CD4-positive, alpha-beta T cell (primary cell): ENCODE results near the gene PBLD. TPM values are rescaled to one million over a fixed set of nuclear protein-coding genes. Genes with fewer than 3 reads are reported as not detected.

ENCODE experiments used
- ATAC-seq: fragments of 200-7000 bp; cut with Tn5 transposase; one replicate; pipeline ENCODE4 v1.10.0; 2022; ENCODE audit warnings: mild to moderate bottlenecking; ENCODE audit not compliant: poor library complexity
- CTCF ChIA-PET: fragments of 350-600 bp; sonication (Branson Sonifier 250); formaldehyde crosslinking; loops from one replicate; lab custom pipeline; 2021; ENCODE audit warnings: antibody characterized with exemption, inconsistent platforms; lab: Charles Lee
- POLR2A ChIA-PET: fragments of 350-600 bp; sonication (Branson Sonifier 250); formaldehyde crosslinking; loops from one replicate; lab custom pipeline; 2021; ENCODE audit warnings: antibody characterized with exemption, inconsistent platforms; lab: Charles Lee
- DNase-seq, 14 experiments: peaks; one replicate each; pipeline ENCODE4 v3.0.0-alpha.2; 2013 to 2020; ENCODE audit warnings: mixed read lengths in 2 of 14
- H3K27ac ChIP-seq, 2 donors: one replicate each; pipeline versions ENCODE4 v1.5.1 to v1.7.0; 2013; ENCODE audit warnings: low read length in 2 of 2, low read depth in 1 of 2, mild to moderate bottlenecking in 1 of 2
- H3K27me3 ChIP-seq, 2 experiments: 1 replicate in 1 of 2; 2 replicates in 1 of 2; pipeline versions ENCODE4 v1.6.1 to v1.7.0; 2013; ENCODE audit warnings: low read length in 2 of 2, control low read depth in 1 of 2, mild to moderate bottlenecking in 1 of 2, moderate library complexity in 1 of 2; ENCODE audit not compliant: insufficient read depth in 2 of 2, control insufficient read depth in 1 of 2
- H3K36me3 ChIP-seq: one replicate; pipeline ENCODE4 v1.6.1; 2013; ENCODE audit warnings: low read length, control low read depth; ENCODE audit not compliant: insufficient read depth
- H3K4me1 ChIP-seq: one replicate; pipeline ENCODE4 v1.6.1; 2013; ENCODE audit warnings: low read length, control low read depth; ENCODE audit not compliant: insufficient read depth
- H3K4me3 ChIP-seq: one replicate; pipeline ENCODE4 v1.5.1; 2013; ENCODE audit warnings: mild to moderate bottlenecking, low read length, moderate library complexity
- H3K9me3 ChIP-seq, 2 experiments: 1 replicate in 1 of 2; 2 replicates in 1 of 2; pipeline versions ENCODE4 v1.6.1 to v1.7.0; 2013; ENCODE audit warnings: low read length in 2 of 2, mild to moderate bottlenecking in 2 of 2, control low read depth in 1 of 2, moderate library complexity in 1 of 2; ENCODE audit not compliant: control insufficient read depth in 1 of 2, insufficient read depth in 1 of 2
- H3K27ac Mint-ChIP-seq: one replicate; pipeline ENCODE4 v1.8.0; 2020; ENCODE audit warnings: mixed read lengths
- H3K27me3 Mint-ChIP-seq: one replicate; pipeline ENCODE4 v1.8.0; 2021; ENCODE audit warnings: mixed read lengths
- H3K36me3 Mint-ChIP-seq: one replicate; pipeline ENCODE4 v1.8.0; 2021; ENCODE audit warnings: low read depth, mixed read lengths
- H3K4me1 Mint-ChIP-seq: one replicate; pipeline ENCODE4 v1.8.0; 2021; ENCODE audit warnings: low read depth, mixed read lengths
- H3K4me3 Mint-ChIP-seq: one replicate; pipeline ENCODE4 v1.8.0; 2020; ENCODE audit warnings: mild to moderate bottlenecking, mixed read lengths
- H3K9me3 Mint-ChIP-seq: one replicate; pipeline ENCODE4 v1.8.0; 2020; ENCODE audit warnings: mixed read lengths
- CTCF ChIP-seq: fragments of 200-600 bp; IDR thresholded peaks from one replicate; pipeline ENCODE4 v1.8.0; 2022; ENCODE audit warnings: antibody characterized with exemption, mild to moderate bottlenecking
- intact Hi-C, 2 experiments: fragments of 100-400 bp; cut with DNase I in 1 of 2; cut with micrococcal nuclease in 1 of 2; formaldehyde crosslinking; loops; one replicate each; pipeline versions ENCODE4 v1.15.1 to v1.9.0; 2023 to 2025; cut with DNase I, micrococcal nuclease
- total RNA-seq, 174 experiments: library from RNA in 2 of 174; stranded (reverse) in 2 of 174; gene quantifications; one replicate each; pipeline ENCODE4 v1.2.3 and lab custom pipeline; 2021 to 2026

The PBLD gene
- total RNA-seq, 2 experiments from 2014 or later, result 1.6 to 1.7 TPM

GRCh38 chr10:68239596-68240150 lies 93.1 kb downstream of the PBLD start:
- CTCF ChIA-PET, result no interaction called here

GRCh38 chr10:68239069-68239468 lies 93.7 kb downstream of the PBLD start:
- Histone ChIP-seq H3K4me1 (no peaks in the 10 kb centered on the region), H3K9me3 (no peaks in the 10 kb centered on the region), H3K4me3 (no peak overlapping the region), H3K27ac (no peak overlapping the region), H3K27me3 (no peaks in the 10 kb centered on the region), H3K36me3 (no peaks in the 10 kb centered on the region)
- no peaks in the 10 kb centered on the region for H3K36me3 Mint-ChIP-seq
- H3K9me3 Mint-ChIP-seq, result no peaks in the 10 kb centered on the region
- ATAC-seq (no peak), DNase-seq (no peak)
- H3K27me3 Mint-ChIP-seq, result peaks cover under 1% of the 10 kb centered on the region
- POLR2A ChIA-PET, result no interaction called here
- CTCF ChIA-PET, result no interaction called here
- H3K4me3 Mint-ChIP-seq, result no peak overlapping the region
- TF ChIP-seq CTCF, result no peak
- no peak overlapping the region for H3K27ac Mint-ChIP-seq
- H3K4me1 Mint-ChIP-seq, result no peaks in the 10 kb centered on the region
- intact Hi-C loops, result no loop called here

More at GRCh38 chr10:68239596-68240150, 93.1 kb downstream of the PBLD start:
- no peak overlapping the region for H3K4me3 ChIP-seq
- DNase-seq, result no peak
- H3K4me1 ChIP-seq, result no peaks in the 10 kb centered on the region
- no peaks in the 10 kb centered on the region for H3K9me3 ChIP-seq
- POLR2A ChIA-PET, result no interaction called here
- H3K36me3 Mint-ChIP-seq, result no peaks in the 10 kb centered on the region
- no peak overlapping the region for H3K4me3 Mint-ChIP-seq
- no peaks in the 10 kb centered on the region for H3K27me3 ChIP-seq
- no peaks in the 10 kb centered on the region for H3K27me3 Mint-ChIP-seq
- no peak for ATAC-seq
- H3K27ac ChIP-seq, result no peak overlapping the region
- no peaks in the 10 kb centered on the region for H3K9me3 Mint-ChIP-seq
- no peaks in the 10 kb centered on the region for H3K36me3 ChIP-seq
- intact Hi-C loops, result no loop called here
- no peak overlapping the region for H3K27ac Mint-ChIP-seq
- H3K4me1 Mint-ChIP-seq, result no peaks in the 10 kb centered on the region
- TF ChIP-seq CTCF, result no peak

- H3K4me3 Mint-ChIP-seq, result no peak overlapping the region
- peaks cover 0 to 3% of the 10 kb centered on the region in 2 experiments for H3K27me3 ChIP-seq
- no peak for ATAC-seq
- no peaks in the 10 kb centered on the region for H3K9me3 ChIP-seq
- POLR2A ChIA-PET, result no interaction called here
- CTCF ChIA-PET, result no interaction called here
- H3K4me1 Mint-ChIP-seq, result no peaks in the 10 kb centered on the region
- no peaks in the 10 kb centered on the region for H3K36me3 Mint-ChIP-seq
- no peak overlapping the region for H3K27ac Mint-ChIP-seq
- no peak overlapping the region for H3K4me3 ChIP-seq
- H3K27ac ChIP-seq, result no peak overlapping the region
- DNase-seq, result no peak
- TF ChIP-seq CTCF, result no peak
- no peaks in the 10 kb centered on the region for H3K9me3 Mint-ChIP-seq
- peaks cover 8% of the 10 kb centered on the region for H3K27me3 Mint-ChIP-seq
- no peaks in the 10 kb centered on the region for H3K4me1 ChIP-seq
- intact Hi-C loops, result no loop called here
- no peaks in the 10 kb centered on the region for H3K36me3 ChIP-seq
These were observed 94.4 kb downstream of the PBLD start for GRCh38 chr10:68238371-68238770.
